ENCODE results near the gene PRPSAP1.
"Not testable (repeated sequence)": the region's sequence is repeated elsewhere in the genome, so short reads cannot be mapped to it uniquely, and the experiment has no call there.

Gene PRPSAP1

GRCh38 chr17:76331083-76331482 lies 22.6 kb downstream of the PRPSAP1 start:
- no peaks in the 10 kb centered on the region for H3K4me1 ChIP-seq (ENCODE audit: insufficient read depth, low read length)
- H3K27me3 ChIP-seq (ENCODE audit: insufficient read depth, low read length), result no peaks in the 10 kb centered on the region
- H3K27ac ChIP-seq (ENCODE audit: low read length), result no peak overlapping the region
- H3K9me3 ChIP-seq (ENCODE audit: insufficient read depth, low read depth, low read length), result no peaks in the 10 kb centered on the region
- no peak overlapping the region for H3K4me3 ChIP-seq (ENCODE audit: low read length)
- H3K36me3 ChIP-seq (ENCODE audit: insufficient read depth, low read depth, low read length), result peaks cover 52% of the 10 kb centered on the region
- no peak overlapping the region for H3K9ac ChIP-seq (ENCODE audit: low read depth, low read length)

GRCh38 chr17:76329664-76330063 lies 24.1 kb downstream of the PRPSAP1 start:
- H3K4me1 ChIP-seq (ENCODE audit: insufficient read depth, low read length), result no peaks in the 10 kb centered on the region
- H3K9me3 ChIP-seq (ENCODE audit: insufficient read depth, low read depth, low read length), result no peaks in the 10 kb centered on the region
- H3K9ac ChIP-seq (ENCODE audit: low read depth, low read length), result no peak overlapping the region
- H3K27me3 ChIP-seq (ENCODE audit: insufficient read depth, low read length), result no peaks in the 10 kb centered on the region
- no peak overlapping the region for H3K27ac ChIP-seq (ENCODE audit: low read length)
- peaks cover 55% of the 10 kb centered on the region for H3K36me3 ChIP-seq (ENCODE audit: insufficient read depth, low read depth, low read length)
- H3K4me3 ChIP-seq (ENCODE audit: low read length), result no peak overlapping the region

GRCh38 chr17:76327696-76328095 lies 26.0 kb downstream of the PRPSAP1 start:
- H3K27ac ChIP-seq (ENCODE audit: low read length), result no peak overlapping the region
- peaks cover 62% of the 10 kb centered on the region for H3K36me3 ChIP-seq (ENCODE audit: insufficient read depth, low read depth, low read length)
- no peaks in the 10 kb centered on the region for H3K27me3 ChIP-seq (ENCODE audit: insufficient read depth, low read length)
- no peaks in the 10 kb centered on the region for H3K4me1 ChIP-seq (ENCODE audit: insufficient read depth, low read length)
- H3K9ac ChIP-seq (ENCODE audit: low read depth, low read length), result no peak overlapping the region
- no peak overlapping the region for H3K4me3 ChIP-seq (ENCODE audit: low read length)
- no peaks in the 10 kb centered on the region for H3K9me3 ChIP-seq (ENCODE audit: insufficient read depth, low read depth, low read length)

GRCh38 chr17:76326306-76326705 lies 27.4 kb downstream of the PRPSAP1 start:
- Histone ChIP-seq H3K4me3 (ENCODE audit: low read length) (no peak overlapping the region), H3K9ac (ENCODE audit: low read depth, low read length) (no peak overlapping the region), H3K9me3 (ENCODE audit: insufficient read depth, low read depth, low read length) (no peaks in the 10 kb centered on the region), H3K27ac (ENCODE audit: low read length) (no peak overlapping the region), H3K4me1 (ENCODE audit: insufficient read depth, low read length) (no peaks in the 10 kb centered on the region), H3K36me3 (ENCODE audit: insufficient read depth, low read depth, low read length) (peaks cover 60% of the 10 kb centered on the region), H3K27me3 (ENCODE audit: insufficient read depth, low read length) (no peaks in the 10 kb centered on the region)

GRCh38 chr17:76318586-76318985 lies 35.1 kb downstream of the PRPSAP1 start:
- no peak overlapping the region for H3K27ac ChIP-seq (ENCODE audit: low read length)
- no peaks in the 10 kb centered on the region for H3K27me3 ChIP-seq (ENCODE audit: insufficient read depth, low read length)
- H3K4me3 ChIP-seq (ENCODE audit: low read length), result no peak overlapping the region
- peaks cover 32% of the 10 kb centered on the region for H3K36me3 ChIP-seq (ENCODE audit: insufficient read depth, low read depth, low read length)
- no peak overlapping the region for H3K9ac ChIP-seq (ENCODE audit: low read depth, low read length)
- H3K9me3 ChIP-seq (ENCODE audit: insufficient read depth, low read depth, low read length), result no peaks in the 10 kb centered on the region
- H3K4me1 ChIP-seq (ENCODE audit: insufficient read depth, low read length), result no peaks in the 10 kb centered on the region

- Histone ChIP-seq H3K9ac (ENCODE audit: low read depth, low read length) (no peak overlapping the region), H3K27ac (ENCODE audit: low read length) (no peak overlapping the region), H3K36me3 (ENCODE audit: insufficient read depth, low read depth, low read length) (peaks cover 35% of the 10 kb centered on the region), H3K4me1 (ENCODE audit: insufficient read depth, low read length) (no peaks in the 10 kb centered on the region), H3K4me3 (ENCODE audit: low read length) (no peak overlapping the region), H3K27me3 (ENCODE audit: insufficient read depth, low read length) (no peaks in the 10 kb centered on the region), H3K9me3 (ENCODE audit: insufficient read depth, low read depth, low read length) (no peaks in the 10 kb centered on the region)
Measured at GRCh38 chr17:76317535-76317934, 36.2 kb downstream of the PRPSAP1 start.

GRCh38 chr17:76314392-76315227 lies 39.1 kb downstream of the PRPSAP1 start:
- Histone ChIP-seq H3K27me3 (ENCODE audit: insufficient read depth, low read length) (no peaks in the 10 kb centered on the region), H3K4me1 (ENCODE audit: insufficient read depth, low read length) (no peaks in the 10 kb centered on the region), H3K9ac (ENCODE audit: low read depth, low read length) (no peak overlapping the region), H3K27ac (ENCODE audit: low read length) (no peak overlapping the region), H3K4me3 (ENCODE audit: low read length) (no peak overlapping the region), H3K9me3 (ENCODE audit: insufficient read depth, low read depth, low read length) (no peaks in the 10 kb centered on the region), H3K36me3 (ENCODE audit: insufficient read depth, low read depth, low read length) (peaks cover 53% of the 10 kb centered on the region)

- Histone ChIP-seq H3K9ac (ENCODE audit: low read depth, low read length) (no peak overlapping the region), H3K4me3 (ENCODE audit: low read length) (no peak overlapping the region), H3K27me3 (ENCODE audit: insufficient read depth, low read length) (no peaks in the 10 kb centered on the region), H3K4me1 (ENCODE audit: insufficient read depth, low read length) (no peaks in the 10 kb centered on the region), H3K36me3 (ENCODE audit: insufficient read depth, low read depth, low read length) (peaks cover 54% of the 10 kb centered on the region), H3K9me3 (ENCODE audit: insufficient read depth, low read depth, low read length) (no peaks in the 10 kb centered on the region), H3K27ac (ENCODE audit: low read length) (no peak overlapping the region)
Measured at GRCh38 chr17:76312735-76313134, 41.0 kb downstream of the PRPSAP1 start.

- Histone ChIP-seq H3K27me3 (ENCODE audit: insufficient read depth, low read length) (no peaks in the 10 kb centered on the region), H3K36me3 (ENCODE audit: insufficient read depth, low read depth, low read length) (peaks cover 41% of the 10 kb centered on the region), H3K27ac (ENCODE audit: low read length) (no peak overlapping the region), H3K4me1 (ENCODE audit: insufficient read depth, low read length) (no peaks in the 10 kb centered on the region), H3K4me3 (ENCODE audit: low read length) (no peak overlapping the region), H3K9ac (ENCODE audit: low read depth, low read length) (no peak overlapping the region), H3K9me3 (ENCODE audit: insufficient read depth, low read depth, low read length) (no peaks in the 10 kb centered on the region)
Measured at GRCh38 chr17:76309461-76309860, 44.3 kb downstream of the PRPSAP1 start.

GRCh38 chr17:76307966-76308338 lies 45.8 kb downstream of the PRPSAP1 start, which contains the start of gene QRICH2:
QRICH2 (minus strand) TSS chr17:76308276; CDS start chr17:76307998, 278 bp downstream.
- Histone ChIP-seq H3K9ac (ENCODE audit: low read depth, low read length) (no peak within 1 kb of the TSS), H3K27me3 (ENCODE audit: insufficient read depth, low read length) (no peaks in the 10 kb centered on the region), H3K36me3 (ENCODE audit: insufficient read depth, low read depth, low read length) (peaks cover 30% of the 10 kb centered on the region), H3K4me1 (ENCODE audit: insufficient read depth, low read length) (no peaks in the 10 kb centered on the region), H3K9me3 (ENCODE audit: insufficient read depth, low read depth, low read length) (no peaks in the 10 kb centered on the region), H3K27ac (ENCODE audit: low read length) (no peak within 1 kb of the TSS), H3K4me3 (ENCODE audit: low read length) (no peak within 1 kb of the TSS)

- H3K9me3 ChIP-seq (ENCODE audit: insufficient read depth, low read depth, low read length), result no peaks in the 10 kb centered on the region
- no peak overlapping the region for H3K4me3 ChIP-seq (ENCODE audit: low read length)
Measured at GRCh38 chr17:76307299-76307965, 46.3 kb downstream of the PRPSAP1 start.

GRCh38 chr17:76305135-76305454 lies 48.6 kb downstream of the PRPSAP1 start:
- not testable (repeated sequence) for H3K27me3 ChIP-seq (ENCODE audit: insufficient read depth, low read length); H3K4me3 ChIP-seq (ENCODE audit: low read length); H3K9me3 ChIP-seq (ENCODE audit: insufficient read depth, low read depth, low read length); H3K4me1 ChIP-seq (ENCODE audit: insufficient read depth, low read length); H3K9ac ChIP-seq (ENCODE audit: low read depth, low read length); H3K27ac ChIP-seq (ENCODE audit: low read length); H3K36me3 ChIP-seq (ENCODE audit: insufficient read depth, low read depth, low read length)

More at GRCh38 chr17:76307299-76307965, 46.3 kb downstream of the PRPSAP1 start:
- peaks cover 25% of the 10 kb centered on the region for H3K36me3 ChIP-seq (ENCODE audit: insufficient read depth, low read depth, low read length)
- H3K27ac ChIP-seq (ENCODE audit: low read length), result no peak overlapping the region
- H3K9ac ChIP-seq (ENCODE audit: low read depth, low read length), result no peak overlapping the region
- no peaks in the 10 kb centered on the region for H3K4me1 ChIP-seq (ENCODE audit: insufficient read depth, low read length)
- no peaks in the 10 kb centered on the region for H3K27me3 ChIP-seq (ENCODE audit: insufficient read depth, low read length)
